T1000 (cell line): ENCODE data around the gene CDKN2C.
"Not testable (repeated sequence)": the region's sequence is repeated elsewhere in the genome, so short reads cannot be mapped to it uniquely, and the experiment has no call there.

Experiments
- DNase-seq: peaks from one replicate; lab custom pipeline; 2025; ENCODE audit warnings: mixed read lengths; lab: John Stamatoyannopoulos, UW

CDKN2C gene

DNA sequence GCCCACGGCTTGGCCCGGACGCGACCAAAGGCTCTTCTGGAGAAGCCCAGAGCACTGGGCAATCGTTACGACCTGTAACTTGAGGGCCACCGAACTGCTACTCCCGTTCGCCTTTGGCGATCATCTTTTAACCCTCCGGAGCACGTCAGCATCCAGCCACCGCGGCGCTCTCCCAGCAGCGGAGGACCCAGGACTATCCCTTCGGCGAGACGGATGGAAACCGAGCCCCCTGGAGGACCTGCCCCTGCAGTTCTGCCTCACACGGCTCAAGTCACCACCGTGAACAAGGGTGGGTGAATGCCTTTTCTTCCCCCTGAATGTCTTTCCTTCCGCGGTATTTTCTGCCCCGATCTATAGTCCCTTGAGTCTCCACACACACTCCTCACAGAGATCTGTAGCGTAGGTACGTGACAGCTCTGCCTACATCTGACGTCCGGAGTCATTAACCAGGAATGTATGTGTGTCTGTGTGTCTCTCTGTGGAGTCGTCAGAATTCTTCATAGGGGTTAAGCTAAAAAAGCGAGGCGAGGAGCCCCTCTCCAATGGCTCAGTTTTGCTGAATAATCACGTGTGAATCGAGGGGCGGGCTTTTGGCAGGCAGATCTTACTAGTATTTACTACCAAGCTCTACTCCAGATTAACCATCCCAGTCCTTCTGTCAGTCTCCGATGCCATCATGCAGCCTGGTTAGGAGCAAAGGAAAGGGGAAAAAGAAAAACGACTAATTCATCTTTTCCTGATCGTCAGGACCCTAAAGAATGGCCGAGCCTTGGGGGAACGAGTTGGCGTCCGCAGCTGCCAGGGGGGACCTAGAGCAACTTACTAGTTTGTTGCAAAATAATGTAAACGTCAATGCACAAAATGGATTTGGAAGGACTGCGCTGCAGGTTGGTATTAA is at the start of gene CDKN2C:
Gene CDKN2C, plus strand, starts transcription at position 635 of the 898 bp plus-strand sequence. Its CDS starts 124 bp downstream, at position 759.
- peak; percentile 61 for DNase-seq

DNA sequence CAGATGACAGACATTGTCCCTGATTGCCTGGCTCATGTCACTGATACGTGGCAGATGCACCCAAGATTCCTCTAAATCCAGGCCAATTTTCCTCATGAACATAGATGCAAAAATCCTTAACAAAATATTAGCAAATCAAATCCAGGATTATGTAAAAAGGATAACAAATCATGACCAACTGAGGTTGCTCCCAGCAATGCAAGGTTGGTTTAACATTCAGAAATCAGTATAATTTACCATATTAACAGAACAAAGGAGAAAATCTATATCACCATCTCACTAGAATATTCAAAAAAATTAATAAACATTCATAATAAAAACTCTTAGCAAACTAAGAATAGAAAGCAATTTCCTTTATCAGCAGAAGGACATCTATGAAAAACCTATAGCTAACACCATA is 49.6 kb upstream of the CDKN2C start:
- no peak for DNase-seq

DNA sequence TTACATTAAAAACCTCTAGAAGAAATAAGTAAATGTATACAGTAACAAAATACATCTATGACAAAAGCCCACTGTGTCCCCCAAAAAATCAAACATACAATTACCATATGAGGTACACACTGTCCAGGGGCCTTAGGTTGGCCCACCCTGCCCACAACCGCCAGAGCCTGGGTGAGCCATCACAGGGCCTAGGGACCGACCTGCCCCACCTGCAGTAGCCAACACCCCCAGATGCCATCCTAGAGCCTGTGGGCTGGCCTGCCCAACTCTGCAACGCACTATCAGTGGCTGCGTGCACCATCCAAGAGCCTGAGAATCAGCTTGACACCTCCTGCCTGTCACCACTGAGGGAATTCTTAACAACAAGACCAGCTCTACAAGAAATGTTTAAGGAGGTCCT is 49.0 kb upstream of the CDKN2C start:
- no peak for DNase-seq

DNA sequence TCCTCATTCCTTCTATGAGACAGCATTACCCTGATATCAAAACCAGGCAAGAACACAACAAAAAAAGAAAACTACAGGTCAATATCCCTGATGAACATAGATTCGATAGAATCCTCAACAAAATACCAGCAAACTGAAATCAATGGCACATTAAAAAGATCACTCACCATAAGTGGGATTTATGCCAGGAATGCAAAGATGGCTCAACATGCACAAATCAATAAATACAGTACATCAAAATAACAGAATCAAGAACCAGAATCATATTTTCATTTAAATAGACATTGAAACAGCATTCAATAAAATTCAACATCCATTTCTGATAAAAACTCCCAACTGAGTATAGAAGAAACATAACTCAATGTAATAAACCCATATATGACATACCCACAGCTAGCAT is 46.5 kb upstream of the CDKN2C start:
- no peak for DNase-seq

DNA sequence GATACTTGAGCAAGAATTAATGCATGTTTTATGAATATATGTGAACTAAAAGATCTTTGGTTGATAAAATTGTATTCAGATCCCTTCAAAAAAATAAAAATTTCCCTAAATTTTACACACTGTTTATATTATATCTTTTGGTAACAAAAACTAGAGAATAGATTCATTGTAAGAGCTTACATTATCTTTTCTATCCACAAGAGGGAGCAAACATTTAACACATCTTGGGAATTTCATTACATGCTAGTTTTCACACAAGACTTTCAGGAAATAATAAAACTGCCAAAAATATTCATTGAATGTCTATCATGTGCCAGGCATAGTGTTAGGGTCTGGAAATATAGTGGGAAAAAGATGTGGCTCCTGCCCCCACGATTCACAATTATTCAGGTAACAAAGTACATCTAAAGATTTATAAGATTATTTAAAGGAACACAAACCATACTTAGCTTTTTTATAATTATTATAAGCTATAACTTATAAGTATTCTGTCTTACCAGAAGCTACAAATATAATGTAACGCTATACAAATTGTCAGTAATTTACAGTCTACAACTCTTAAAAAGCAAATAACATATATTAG is 40.6 kb upstream of the CDKN2C start:
- DNase-seq: no peak

DNA sequence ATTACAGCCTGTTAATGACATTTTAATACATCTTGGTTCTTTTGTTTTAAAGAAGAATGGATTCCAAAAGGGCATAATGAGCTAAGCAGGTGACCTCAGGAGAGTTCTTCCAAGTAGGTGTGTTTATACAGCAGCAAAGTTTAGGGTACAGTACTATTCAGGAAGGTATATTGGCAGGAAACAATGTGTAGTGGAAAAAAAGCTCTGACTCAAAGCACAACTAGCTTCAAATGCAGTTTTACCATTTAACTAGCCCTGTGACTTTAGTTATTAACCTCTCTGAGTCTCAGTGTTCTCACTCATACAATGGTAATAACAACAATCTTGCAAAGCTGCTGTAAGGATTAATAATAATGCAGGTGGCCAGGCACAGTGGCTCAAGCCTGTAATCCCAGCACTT is 39.9 kb upstream of the CDKN2C start:
- DNase-seq: no peak

DNA sequence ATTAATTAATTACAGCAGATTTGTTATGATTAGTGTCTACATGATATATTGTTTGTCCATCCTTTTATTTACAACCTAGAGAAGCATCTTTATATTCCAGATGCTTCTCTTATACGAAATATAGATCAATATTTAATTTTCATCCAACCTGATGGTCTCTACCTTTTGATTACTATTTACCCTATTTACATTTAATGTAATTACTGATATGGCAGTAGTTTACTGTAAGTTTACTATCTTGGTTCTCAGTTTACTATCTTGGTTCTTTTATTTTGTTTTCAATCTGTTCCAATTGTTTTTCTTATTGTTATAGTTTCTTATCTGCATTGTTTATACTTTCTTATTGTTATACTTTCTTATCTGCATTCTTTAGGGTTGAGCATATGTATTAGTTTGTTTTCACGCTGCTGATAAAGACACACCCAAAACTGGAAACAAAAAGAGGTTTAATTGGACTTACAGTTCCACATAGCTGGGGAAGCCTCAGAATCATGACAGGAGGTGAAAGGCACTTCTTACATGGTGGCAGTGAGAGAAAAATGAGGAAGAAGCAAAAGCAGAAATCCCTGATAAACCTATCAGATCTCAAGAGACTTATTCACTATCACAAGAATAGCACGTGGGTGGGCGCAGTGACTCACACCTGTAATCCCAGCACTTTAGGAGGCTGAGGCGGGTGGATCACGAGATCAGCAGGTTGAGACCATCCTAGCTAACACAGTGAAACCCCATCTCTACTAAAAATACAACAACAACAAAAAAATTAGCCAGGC is 38.9 kb upstream of the CDKN2C start:
- no peak for DNase-seq

DNA sequence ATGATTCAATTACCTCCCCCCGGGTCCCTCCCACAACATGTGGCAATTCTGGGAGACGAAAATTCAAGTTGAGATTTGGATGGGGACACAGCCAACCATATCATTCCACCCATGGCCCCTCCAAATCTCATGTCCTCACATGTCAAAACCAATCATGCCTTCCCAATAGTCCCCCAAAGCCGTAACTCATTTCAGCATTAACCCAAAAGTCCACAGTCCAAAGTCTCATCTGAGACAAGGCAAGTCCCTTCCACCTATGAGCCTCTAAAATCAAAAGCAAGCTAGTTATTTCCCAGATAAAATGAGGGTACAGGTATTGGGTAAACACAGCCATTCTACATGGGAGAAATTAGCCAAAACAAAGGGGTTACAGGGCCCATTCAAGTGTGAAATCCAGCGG is 38.0 kb upstream of the CDKN2C start:
- not testable (repeated sequence) for DNase-seq

DNA sequence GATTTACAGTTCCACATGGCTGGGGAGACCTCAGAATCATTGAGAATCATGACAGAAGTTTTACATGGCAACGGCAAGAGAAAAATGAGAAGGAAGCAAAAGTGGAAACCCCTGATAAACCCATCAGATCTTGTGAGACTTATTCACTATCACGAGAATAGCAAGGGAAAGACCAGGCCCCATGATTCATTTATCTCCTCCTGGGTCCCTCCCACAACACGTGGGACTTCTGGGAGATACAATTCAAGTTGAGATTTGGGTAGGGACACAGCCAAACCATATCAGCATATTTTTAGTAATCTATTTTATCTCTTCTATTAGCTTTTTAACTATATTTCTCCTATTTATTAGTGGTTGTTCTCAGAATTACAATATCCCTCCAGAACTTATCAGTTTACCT is 36.3 kb upstream of the CDKN2C start:
- not testable (repeated sequence) for DNase-seq

DNA sequence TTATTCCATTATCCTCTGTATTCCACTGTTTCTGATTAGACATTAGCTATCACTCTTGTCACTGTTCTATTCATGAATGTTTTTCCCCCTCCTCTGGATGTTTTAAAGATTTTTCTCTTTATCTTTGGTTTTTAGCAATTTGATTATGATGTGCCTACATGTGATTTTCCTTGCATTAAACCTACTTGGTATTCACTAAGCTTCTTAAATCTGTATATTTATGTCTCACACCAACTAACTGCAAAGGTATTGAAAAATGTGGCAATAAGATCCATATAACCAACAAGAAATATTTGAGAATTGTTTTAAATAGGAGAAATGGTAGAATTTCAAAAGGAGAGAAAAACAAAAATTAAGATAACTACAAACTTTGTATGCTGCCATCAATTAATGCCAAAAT is 35.2 kb upstream of the CDKN2C start:
- no peak for DNase-seq

DNA sequence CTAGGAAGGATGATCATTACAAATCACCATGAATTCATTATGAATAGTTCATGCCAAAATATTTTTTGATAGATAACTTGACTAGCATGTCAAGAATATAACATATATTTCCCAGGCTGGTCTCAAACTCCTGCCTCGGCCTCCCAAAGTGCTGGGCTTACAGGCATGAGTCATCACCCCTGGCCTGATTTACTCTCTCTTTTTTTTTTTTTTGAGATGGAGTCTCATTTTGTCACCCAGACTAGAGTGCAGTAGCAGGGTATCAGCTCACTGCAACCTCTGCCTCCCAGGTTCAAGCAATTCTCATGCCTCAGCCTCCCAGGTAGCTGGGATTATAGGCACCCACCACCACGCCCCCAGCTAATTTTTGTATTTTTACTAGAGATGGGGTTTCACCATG is 34.8 kb upstream of the CDKN2C start:
- DNase-seq: not testable (repeated sequence)

DNA sequence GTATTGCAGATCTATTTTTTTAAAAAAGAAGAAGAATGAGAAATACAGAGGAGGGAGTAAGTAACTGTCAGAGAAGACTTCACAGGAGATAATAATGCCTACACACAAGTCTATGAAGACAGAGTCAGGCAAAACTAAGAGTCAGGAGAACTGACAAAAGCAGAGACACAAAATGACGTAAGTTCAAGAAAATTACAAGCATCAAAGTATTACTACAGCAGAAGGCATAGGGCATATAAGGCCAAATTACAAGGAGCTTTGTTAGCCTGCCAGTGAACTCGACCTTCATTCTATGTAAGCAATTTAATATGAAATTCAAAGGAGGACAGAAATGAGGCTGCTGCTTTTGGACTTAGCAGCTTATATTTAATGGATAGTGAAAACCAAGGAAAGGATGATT is 33.7 kb upstream of the CDKN2C start:
- DNase-seq: no peak

DNA sequence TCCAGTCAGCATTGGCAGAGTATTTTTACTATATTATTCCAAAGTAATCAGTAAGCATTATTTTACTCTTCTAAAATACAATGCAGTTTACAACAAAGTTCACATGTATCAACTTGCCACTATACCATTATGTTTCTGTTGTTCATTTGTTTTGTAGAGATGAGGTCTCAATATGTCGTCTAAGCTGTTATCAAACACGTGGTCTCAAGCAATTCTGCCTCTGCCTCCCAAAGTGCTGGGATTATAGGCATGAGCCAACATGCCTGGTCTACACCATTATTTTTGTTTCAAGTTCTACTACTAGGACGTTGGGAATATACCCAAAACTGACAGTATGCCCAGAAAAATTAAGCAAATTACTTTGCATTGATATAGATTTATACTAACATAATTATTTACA is 29.8 kb upstream of the CDKN2C start:
- DNase-seq: no peak

DNA sequence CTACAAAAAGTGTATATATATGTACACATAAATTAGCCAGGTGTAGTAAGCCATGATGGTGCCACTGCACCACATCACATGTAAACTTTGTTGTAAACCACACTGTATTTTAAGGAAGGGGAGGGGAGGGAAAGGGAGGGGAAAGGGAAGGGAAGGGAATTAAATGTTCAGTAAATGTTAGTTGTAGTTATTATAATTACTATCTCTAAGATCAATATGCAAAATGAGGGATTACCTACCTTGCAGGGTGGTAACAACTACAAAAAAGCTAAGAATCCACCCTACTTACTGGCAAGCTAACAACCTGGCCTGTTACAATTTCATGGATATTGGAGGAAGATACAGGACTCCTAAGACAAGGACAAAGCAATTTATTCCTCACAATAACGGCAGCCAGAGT is 27.7 kb upstream of the CDKN2C start:
- no peak for DNase-seq

DNA sequence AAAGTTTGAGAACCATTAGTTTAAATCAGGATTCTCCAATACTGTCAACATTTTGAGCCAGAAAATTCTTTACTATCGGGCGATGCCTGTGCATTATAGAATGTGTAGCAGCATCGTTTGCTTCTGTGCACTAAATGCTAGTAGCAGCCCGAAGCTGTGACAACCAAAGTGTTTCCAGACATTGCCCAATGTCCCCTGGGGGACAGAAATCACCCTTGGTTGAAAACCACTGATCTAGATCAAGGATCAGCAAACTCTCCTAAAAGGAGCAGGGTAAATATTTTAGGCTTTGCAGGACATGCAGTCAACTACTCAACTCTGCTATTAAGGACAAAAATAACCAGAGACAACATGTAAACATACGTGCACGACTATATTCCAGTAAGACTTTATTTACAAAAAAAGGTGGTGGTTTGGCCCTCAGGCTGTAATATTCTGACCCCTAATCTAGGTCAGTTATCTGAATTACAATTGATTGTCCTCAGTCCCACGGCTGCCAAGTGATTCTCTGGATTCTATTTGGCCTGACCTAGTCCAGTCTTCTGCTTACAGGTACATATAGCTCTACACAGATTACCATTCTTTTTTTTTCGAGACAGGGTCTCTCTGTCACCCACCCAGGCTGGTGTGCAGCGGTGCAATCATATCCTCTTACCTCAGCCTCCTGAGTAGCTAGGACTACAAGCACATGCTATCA is 20.6 kb upstream of the CDKN2C start:
- DNase-seq: no peak

DNA sequence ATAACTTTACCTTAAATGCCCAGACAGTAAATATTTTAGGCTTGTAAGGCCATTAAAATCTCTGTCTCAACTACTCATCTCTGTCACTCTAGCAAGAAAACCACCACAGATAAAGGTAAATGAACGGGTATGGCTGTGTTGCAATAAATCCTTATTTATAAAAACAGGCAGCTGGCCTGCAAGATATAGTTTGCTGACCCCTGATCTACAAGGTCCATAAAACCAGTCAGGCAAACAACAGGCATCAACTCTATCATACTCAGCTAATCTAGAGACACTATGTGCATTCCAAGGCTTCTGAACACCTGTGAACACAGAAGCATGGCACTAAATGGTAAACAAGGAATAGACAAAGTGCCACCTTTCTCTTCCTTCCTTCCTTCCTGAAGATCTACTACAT is 19.6 kb upstream of the CDKN2C start:
- DNase-seq: no peak

DNA sequence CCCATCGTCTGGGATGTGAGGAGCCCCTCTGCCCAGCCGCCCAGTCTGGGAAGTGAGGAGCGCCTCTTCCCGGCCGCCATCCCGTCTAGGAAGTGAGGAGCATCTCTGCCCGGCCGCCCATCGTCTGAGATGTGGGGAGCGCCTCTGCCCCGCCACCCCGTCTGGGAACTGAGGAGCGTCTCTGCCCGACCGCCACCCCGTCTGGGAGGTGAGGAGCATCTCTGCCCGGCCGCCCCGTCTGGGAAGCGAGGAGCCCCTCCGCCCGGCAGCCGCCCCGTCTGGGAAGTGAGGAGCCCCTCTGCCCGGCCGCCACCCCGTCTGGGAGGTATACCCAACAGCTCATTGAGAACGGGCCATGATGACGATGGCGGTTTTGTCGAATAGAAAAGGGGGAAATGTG is 17.5 kb upstream of the CDKN2C start:
- DNase-seq: not testable (repeated sequence)

DNA sequence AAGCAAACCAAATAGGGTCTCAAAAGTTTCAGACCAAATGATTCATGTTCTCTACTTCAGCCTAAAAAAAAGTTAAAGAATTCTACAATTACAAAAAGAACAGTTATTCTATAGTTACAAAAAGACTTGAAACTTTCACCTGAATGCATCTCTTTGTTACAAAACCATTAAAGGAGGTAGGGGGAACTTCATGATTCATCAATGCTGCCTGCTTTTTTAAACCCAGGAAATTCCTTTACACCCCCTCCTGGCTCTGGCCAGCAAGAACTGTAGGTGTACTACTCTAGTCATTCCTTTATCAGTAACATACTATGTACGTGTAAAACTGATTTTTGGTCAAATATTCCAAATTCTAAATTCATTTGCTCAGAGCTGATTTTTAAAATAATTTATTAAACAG is 14.9 kb upstream of the CDKN2C start:
- no peak for DNase-seq

DNA sequence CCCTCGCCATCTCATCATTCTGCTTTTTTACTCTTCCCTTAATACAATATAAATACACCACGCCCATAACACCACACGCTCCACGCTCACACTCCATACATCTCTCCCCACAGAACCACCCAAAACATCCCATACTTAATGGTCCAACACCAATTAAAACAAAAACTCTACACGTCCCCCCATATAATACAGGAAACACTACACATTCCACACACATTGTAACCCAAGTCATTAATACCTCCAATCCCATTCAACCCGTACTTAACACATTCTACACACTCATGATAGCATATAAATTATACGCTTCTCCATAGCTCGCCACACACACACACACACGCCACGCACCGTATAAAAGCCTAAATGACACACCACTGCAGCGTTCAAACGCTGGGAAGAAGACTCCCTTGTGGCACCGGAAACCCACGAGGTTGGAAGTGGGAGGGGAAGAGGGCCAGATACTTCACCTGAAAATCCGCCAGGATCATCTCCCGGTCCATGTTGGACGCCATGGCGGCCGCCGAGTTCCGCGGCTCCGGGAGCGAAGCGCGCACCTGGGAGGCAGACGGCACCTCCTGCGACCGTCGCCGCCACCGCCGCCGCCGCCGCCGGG is 10.6 kb upstream of the CDKN2C start:
- DNase-seq: peak; percentile 24

DNA sequence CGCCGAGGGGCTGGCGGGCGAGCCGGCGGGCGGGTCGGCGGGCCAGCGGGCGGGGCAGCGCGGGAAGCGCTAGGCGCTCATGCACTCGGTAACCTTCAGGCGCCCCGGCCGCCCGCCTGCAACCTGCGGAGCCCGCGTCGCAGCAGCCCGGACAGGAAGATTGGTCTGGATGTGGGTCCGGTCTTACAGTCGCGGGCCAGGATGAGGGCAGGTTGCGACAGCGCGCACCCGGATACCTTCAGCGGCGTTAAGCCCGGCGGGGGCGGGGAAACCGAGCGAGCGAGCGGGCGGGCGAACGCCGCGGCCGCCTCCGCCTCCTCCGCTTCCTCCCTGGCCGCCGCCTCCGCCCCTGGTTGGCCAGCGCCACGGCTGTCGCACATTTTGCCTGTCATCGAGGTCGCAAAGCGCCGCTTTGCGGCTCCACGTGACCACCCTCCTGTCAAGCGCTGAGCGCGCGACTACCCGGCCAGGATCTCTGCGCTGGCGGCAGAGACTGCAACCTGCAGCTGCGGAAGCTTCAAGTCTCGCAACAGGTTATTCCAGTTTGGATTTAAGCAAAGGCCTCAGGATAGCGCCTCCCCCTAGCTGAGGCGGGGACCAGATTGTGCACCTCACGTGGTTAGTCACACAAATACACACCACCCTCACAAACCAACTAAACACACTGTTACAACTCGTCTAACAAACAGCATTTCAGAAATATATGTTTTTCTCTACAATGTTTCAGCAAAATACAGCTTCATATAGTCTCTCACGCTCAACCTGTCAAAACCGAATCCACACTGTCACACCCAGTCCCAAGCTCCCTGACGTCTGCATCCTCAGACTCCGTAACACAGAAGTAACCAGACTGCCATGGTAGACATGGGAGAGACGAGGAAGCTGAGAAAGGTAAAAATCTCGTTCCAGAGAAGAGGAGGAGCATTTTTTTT is 9.9 kb upstream of the CDKN2C start, which contains the start of gene FAF1:
Gene FAF1, minus strand, starts transcription at position 355 of the 932 bp plus-strand sequence. CDS start 456 bp downstream, outside the sequence.
- DNase-seq: peak; percentile 95
